ENCODE measurements around the gene COPG2. TPM values are rescaled to one million over a fixed set of nuclear protein-coding genes. Genes with fewer than 3 reads are reported as not detected.

Gene COPG2
- polyA plus RNA-seq, 1 donor from 2014 or later = 37.9 TPM

DNA sequence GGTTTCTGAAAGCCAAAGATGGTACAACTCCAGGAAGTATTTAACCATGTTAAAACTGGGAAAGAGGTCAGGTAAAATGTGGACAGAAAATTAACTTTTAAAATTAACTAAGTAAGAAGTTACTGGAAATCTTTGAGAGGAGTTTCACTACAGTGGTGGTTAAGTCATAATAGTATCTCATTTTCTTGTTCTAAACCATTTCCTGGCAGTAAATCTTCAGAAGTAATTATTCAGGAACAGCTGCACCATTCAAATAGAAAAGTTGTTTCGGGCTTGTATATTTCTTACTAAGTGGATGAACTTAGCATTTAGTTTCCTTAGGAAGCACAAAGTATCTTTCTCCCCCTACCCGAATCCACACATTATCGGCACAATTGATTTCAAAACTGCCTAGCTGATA lies 27.1 kb downstream of the COPG2 start:
- Histone ChIP-seq H3K9me2 (ENCODE audit: insufficient read depth, low read length) (no peaks in the 10 kb centered on the region), H3K79me2 (replicated peaks; ENCODE audit: insufficient read depth, low read length) (no peaks in the 10 kb centered on the region), H3K36me3 (ENCODE audit: insufficient read depth, low read length) (no peaks in the 10 kb centered on the region), H2AFZ (ENCODE audit: low read depth, low read length) (no peak overlapping the region), H3K4me2 (ENCODE audit: low read length) (no peak overlapping the region), H3F3A (ENCODE audit: insufficient read depth, low read length, poor library complexity, severe bottlenecking) (no peaks in the 10 kb centered on the region), H4K20me1 (ENCODE audit: insufficient read depth) (no peaks in the 10 kb centered on the region), H3K27me3 (ENCODE audit: insufficient read depth, low read depth, low read length) (no peaks in the 10 kb centered on the region), H3K9ac (ENCODE audit: low read length) (no peak overlapping the region), H3K4me3 (ENCODE audit: low read length) (no peak overlapping the region), H3K9me3 (ENCODE audit: low read length) (no peaks in the 10 kb centered on the region), H3K27ac (ENCODE audit: low read length) (no peak overlapping the region)
- TF ChIP-seq EZH2 (IDR thresholded peaks at IDR 0.05; ENCODE audit: borderline replicate concordance, insufficient read depth, low read length, poor library complexity, severe bottlenecking) = no peak

DNA sequence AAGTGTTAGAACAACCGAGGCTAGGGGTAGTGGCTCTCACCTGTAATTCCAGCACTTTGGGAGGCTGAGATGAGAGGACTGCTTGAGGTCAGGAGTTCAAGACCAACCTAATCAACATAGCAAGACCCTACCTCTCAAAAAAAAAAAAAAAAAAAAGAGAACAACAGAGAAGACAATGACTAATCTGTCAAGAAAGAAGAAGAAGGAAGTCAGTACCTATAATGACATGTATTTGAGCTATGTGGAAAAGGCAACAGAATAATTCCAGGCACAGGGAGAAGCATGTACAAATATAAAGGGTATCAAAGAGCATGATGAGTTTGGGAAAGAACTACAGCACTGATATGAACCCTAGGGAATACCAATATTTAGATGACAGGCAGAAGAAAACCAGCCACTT lies 27.5 kb downstream of the COPG2 start:
- no peaks in the 10 kb centered on the region for H4K20me1 ChIP-seq (ENCODE audit: insufficient read depth)
- no peaks in the 10 kb centered on the region for H3K9me3 ChIP-seq (ENCODE audit: low read length)
- TF ChIP-seq EZH2 (IDR thresholded peaks at IDR 0.05; ENCODE audit: borderline replicate concordance, insufficient read depth, low read length, poor library complexity, severe bottlenecking) (no peak), EP300 (conservative IDR thresholded peaks at IDR 0.05; ENCODE audit: poor library complexity, severe bottlenecking) (no peak), POLR2AphosphoS5 (IDR thresholded peaks at IDR 0.05) (no peak), TAF1 (IDR thresholded peaks at IDR 0.05; ENCODE audit: low read depth) (no peak), SMC3 (conservative IDR thresholded peaks at IDR 0.05; ENCODE audit: poor library complexity) (no peak), MXI1 (conservative IDR thresholded peaks at IDR 0.05; ENCODE audit: poor library complexity, severe bottlenecking) (no peak), RAD21 (conservative IDR thresholded peaks at IDR 0.05) (no peak)
- TF ChIP-seq, protein P1, sequence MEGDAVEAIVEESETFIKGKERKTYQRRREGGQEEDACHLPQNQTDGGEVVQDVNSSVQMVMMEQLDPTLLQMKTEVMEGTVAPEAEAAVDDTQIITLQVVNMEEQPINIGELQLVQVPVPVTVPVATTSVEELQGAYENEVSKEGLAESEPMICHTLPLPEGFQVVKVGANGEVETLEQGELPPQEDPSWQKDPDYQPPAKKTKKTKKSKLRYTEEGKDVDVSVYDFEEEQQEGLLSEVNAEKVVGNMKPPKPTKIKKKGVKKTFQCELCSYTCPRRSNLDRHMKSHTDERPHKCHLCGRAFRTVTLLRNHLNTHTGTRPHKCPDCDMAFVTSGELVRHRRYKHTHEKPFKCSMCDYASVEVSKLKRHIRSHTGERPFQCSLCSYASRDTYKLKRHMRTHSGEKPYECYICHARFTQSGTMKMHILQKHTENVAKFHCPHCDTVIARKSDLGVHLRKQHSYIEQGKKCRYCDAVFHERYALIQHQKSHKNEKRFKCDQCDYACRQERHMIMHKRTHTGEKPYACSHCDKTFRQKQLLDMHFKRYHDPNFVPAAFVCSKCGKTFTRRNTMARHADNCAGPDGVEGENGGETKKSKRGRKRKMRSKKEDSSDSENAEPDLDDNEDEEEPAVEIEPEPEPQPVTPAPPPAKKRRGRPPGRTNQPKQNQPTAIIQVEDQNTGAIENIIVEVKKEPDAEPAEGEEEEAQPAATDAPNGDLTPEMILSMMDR (IDR thresholded peaks at IDR 0.05; ENCODE audit: poor library complexity, severe bottlenecking) = no peak
- TF ChIP-seq, protein P2, sequence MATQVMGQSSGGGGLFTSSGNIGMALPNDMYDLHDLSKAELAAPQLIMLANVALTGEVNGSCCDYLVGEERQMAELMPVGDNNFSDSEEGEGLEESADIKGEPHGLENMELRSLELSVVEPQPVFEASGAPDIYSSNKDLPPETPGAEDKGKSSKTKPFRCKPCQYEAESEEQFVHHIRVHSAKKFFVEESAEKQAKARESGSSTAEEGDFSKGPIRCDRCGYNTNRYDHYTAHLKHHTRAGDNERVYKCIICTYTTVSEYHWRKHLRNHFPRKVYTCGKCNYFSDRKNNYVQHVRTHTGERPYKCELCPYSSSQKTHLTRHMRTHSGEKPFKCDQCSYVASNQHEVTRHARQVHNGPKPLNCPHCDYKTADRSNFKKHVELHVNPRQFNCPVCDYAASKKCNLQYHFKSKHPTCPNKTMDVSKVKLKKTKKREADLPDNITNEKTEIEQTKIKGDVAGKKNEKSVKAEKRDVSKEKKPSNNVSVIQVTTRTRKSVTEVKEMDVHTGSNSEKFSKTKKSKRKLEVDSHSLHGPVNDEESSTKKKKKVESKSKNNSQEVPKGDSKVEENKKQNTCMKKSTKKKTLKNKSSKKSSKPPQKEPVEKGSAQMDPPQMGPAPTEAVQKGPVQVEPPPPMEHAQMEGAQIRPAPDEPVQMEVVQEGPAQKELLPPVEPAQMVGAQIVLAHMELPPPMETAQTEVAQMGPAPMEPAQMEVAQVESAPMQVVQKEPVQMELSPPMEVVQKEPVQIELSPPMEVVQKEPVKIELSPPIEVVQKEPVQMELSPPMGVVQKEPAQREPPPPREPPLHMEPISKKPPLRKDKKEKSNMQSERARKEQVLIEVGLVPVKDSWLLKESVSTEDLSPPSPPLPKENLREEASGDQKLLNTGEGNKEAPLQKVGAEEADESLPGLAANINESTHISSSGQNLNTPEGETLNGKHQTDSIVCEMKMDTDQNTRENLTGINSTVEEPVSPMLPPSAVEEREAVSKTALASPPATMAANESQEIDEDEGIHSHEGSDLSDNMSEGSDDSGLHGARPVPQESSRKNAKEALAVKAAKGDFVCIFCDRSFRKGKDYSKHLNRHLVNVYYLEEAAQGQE (IDR thresholded peaks at IDR 0.05; ENCODE audit: borderline replicate concordance) = no peak
- H3K4me2 ChIP-seq (ENCODE audit: low read length) = no peak overlapping the region
- H3K9ac ChIP-seq (ENCODE audit: low read length) = no peak overlapping the region
- H3K27ac ChIP-seq (ENCODE audit: low read length) = no peak overlapping the region
- no peaks in the 10 kb centered on the region for H3K27me3 ChIP-seq (ENCODE audit: insufficient read depth, low read depth, low read length)
- no peaks in the 10 kb centered on the region for H3F3A ChIP-seq (ENCODE audit: insufficient read depth, low read length, poor library complexity, severe bottlenecking)
- no peaks in the 10 kb centered on the region for H3K79me2 ChIP-seq (replicated peaks; ENCODE audit: insufficient read depth, low read length)
- no peaks in the 10 kb centered on the region for H3K9me2 ChIP-seq (ENCODE audit: insufficient read depth, low read length)
- H3K4me3 ChIP-seq (ENCODE audit: low read length) = no peak overlapping the region
- no peak overlapping the region for H2AFZ ChIP-seq (ENCODE audit: low read depth, low read length)
- no peaks in the 10 kb centered on the region for H3K36me3 ChIP-seq (ENCODE audit: insufficient read depth, low read length)

DNA sequence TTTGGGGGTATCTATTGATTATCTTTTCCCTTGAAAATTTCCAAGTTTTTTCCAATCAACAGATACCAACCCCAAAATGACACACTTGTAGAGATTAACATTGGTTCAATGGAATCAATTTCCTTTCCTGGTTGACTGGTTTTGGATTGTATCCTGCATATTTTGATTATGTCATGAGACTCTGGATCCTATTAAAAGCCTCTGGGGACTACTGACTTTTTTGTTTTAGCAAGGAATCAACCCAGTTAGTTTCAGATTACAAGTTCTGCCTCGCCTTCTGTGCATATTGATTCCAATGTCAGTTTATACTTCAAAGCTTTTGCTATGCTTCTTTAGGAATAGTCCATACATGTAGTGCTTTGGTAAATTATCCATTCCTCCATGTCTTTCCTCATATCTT lies 29.2 kb downstream of the COPG2 start:
- no peaks in the 10 kb centered on the region for H3K9me3 ChIP-seq (ENCODE audit: low read length)
- H3K9ac ChIP-seq (ENCODE audit: low read length) = no peak overlapping the region
- TF ChIP-seq EZH2 (IDR thresholded peaks at IDR 0.05; ENCODE audit: borderline replicate concordance, insufficient read depth, low read length, poor library complexity, severe bottlenecking) (no peak), RAD21 (conservative IDR thresholded peaks at IDR 0.05) (no peak), POLR2AphosphoS5 (IDR thresholded peaks at IDR 0.05) (no peak), SMC3 (conservative IDR thresholded peaks at IDR 0.05; ENCODE audit: poor library complexity) (no peak), MXI1 (conservative IDR thresholded peaks at IDR 0.05; ENCODE audit: poor library complexity, severe bottlenecking) (no peak)
- TF ChIP-seq, protein P2 (IDR thresholded peaks at IDR 0.05; ENCODE audit: borderline replicate concordance) = no peak
- TF ChIP-seq, protein P1 (IDR thresholded peaks at IDR 0.05; ENCODE audit: poor library complexity, severe bottlenecking) = no peak

More for the DNA sequence above, 29.2 kb downstream of the COPG2 start:
- no peaks in the 10 kb centered on the region for H3F3A ChIP-seq (ENCODE audit: insufficient read depth, low read length, poor library complexity, severe bottlenecking)
- H3K27ac ChIP-seq (ENCODE audit: low read length) = no peak overlapping the region
- H3K9me2 ChIP-seq (ENCODE audit: insufficient read depth, low read length) = no peaks in the 10 kb centered on the region
- no peak overlapping the region for H3K4me3 ChIP-seq (ENCODE audit: low read length)
- no peak overlapping the region for H2AFZ ChIP-seq (ENCODE audit: low read depth, low read length)
- H4K20me1 ChIP-seq (ENCODE audit: insufficient read depth) = no peaks in the 10 kb centered on the region
- H3K79me2 ChIP-seq (replicated peaks; ENCODE audit: insufficient read depth, low read length) = no peaks in the 10 kb centered on the region
- no peak overlapping the region for H3K4me2 ChIP-seq (ENCODE audit: low read length)
- H3K36me3 ChIP-seq (ENCODE audit: insufficient read depth, low read length) = no peaks in the 10 kb centered on the region
- H3K27me3 ChIP-seq (ENCODE audit: insufficient read depth, low read depth, low read length) = no peaks in the 10 kb centered on the region
